ENCODE data around the gene BRD1. TPM values are rescaled to one million over a fixed set of nuclear protein-coding genes. Genes with fewer than 3 reads are reported as not detected.

BRD1 gene
- total RNA-seq, 1 donor from 2014 or later = 17.5 TPM

DNA sequence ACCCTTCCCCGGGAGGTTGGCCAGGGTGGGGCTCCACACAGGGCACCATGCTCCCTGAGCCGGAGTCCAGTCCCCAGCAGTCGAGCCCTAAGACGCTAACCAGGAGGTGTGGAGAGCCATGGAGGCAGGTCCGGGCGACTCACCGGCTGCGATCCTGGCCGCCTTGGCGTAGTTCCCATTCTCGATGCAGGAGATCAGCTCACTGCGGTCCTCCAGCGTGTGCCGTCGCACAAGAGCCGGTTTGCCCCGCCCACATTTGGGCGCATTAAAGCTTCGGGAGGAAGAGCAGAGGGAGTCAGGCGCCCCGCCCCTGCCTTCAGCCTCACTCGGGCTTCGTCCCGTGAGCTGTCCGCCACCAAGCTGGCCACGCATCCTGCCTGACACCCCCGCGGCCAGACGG lies 50.8 kb downstream of the BRD1 start:
- intact Hi-C loops (cut with DNase I) = no loop called here
- no peak for DNase-seq (ENCODE audit: missing footprints)
- no peak for ATAC-seq

DNA sequence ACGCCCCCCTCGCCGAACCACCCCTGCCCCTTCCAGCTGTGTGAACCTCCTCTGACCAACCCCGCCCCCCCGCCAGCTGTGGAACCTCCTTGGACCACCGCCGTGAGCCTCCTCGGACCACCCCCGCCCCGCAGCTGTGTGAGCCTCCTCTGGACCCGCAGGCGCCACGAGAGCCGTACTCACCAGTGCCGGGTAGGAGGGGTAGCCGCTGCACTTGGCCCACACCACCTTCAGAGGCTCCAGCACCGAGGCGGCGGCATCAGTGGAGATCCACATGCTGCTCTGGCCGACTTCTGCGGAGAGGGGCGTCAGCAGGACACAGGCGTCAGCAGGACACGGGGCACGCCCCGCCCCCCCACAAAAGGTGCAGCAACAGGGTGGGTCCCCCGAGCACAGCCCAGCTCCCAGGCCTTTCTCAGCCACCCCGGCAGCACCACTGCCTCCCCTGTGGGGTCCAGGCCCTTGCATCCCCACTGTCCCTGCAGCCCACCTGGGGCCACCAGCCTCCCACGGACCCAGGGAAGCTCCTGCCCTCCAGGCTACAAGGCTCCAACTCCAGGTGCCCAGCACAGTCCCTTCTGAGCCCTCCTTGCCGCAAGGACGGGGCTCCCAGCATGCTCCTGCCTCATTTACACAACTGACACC lies 51.7 kb downstream of the BRD1 start:
- no peak for DNase-seq (ENCODE audit: missing footprints)
- intact Hi-C loops (cut with DNase I) = no loop called here
- no peak for ATAC-seq

DNA sequence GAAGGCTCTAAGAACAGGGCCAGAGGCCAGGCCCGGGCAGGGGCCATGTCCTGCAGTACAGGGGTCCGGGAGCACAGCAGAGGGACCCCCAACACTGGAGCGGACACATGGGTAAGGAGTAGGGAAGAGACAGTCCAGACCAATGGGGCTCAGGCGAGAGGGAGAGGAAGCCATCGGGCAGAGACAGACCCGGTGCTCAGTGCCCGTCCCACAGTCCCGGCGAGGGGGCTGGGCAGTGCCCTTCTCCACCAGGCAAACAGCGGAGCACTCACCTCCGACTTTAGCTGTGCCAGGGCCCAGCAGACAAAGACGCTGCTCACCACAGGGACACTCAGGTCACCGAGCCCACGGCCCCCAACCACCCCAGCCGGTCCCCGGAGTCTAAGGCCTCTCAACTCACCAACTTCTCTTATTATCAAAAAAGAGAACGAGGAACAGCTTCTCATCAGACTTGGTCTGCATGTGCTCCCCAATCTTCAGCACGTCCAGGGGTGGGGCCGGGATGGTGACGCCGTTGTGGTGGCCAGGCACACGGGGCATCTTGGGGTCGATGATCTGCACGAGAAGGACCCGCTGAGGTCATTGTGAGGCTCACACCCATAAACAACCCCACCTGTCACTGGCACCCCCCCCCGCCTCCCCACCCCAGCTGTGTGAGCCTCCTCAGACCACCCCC lies 52.3 kb downstream of the BRD1 start:
- DNase-seq (ENCODE audit: missing footprints) = no peak
- no peak for ATAC-seq
- intact Hi-C loops (cut with DNase I) = no loop called here

DNA sequence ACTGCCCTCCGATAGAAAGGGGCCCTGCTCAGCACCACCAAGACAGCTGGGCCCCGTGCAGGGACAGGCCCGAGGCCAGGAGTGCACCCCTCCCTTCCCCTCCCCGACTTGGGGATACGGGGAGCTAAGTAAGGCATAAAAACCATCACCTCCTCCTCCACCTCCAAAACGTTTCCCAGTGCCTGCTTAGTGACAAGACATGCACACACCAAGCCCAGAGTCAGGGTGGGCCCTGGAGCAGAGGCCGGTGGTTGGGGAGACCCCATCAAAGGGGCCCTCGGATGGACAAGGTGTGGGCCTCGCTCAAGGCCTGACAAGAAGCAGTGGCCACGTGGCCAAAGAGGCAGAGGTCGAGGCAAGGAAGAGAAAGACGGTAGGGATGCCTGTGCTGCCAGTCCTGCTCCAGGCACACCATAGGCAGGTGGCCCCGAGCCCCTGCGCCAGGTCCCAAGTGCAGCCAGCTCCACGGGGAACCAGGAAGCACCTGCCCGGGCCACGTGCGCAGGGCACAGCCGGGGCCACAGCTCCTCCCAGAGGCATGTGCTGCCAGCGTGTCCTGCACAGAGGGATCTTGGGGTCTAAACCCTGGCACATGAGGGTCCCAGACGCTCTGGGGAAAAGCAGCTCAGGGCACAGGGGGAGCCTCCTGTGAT lies 53.0 kb downstream of the BRD1 start:
- intact Hi-C loops (cut with DNase I) = no loop called here
- ATAC-seq = no peak
- DNase-seq (ENCODE audit: missing footprints) = no peak

DNA sequence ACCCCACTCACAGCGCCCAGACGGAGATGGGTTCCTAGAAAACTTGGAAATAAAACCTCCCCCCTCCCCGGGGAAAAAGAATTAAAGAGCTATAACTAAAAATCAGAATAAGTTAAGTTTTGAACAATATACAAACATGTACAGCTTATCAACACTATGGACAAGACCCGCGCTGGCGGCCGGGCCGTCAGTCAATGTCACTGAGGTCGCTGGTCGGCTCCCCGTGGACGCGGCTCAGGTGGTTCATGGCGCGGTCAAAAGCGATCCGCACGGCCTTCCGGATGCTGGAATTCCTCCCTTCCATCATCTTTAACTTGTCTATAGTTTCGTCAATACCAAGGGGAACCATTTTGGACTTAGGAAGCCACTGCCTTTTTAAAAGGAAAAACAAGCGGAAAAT lies 53.6 kb downstream of the BRD1 start:
- DNase-seq (ENCODE audit: missing footprints) = no peak

DNA sequence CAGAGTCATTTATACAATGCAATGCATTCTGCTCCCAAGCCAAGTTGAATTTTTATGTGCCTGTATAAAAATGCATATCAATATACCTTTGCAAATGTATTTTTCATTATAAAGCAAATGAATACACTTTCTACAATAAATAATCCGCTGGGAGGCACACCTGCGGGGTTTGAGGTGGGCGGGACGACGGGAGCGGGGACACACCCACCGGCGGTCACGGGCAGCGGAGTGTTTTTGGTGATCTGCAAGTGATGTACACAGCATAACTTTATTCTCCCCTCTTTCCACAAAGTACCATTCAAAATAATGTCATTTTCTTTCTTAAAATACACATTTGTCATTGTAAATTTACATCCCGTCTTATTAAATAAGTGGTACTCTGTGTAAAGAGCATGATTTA lies 54.1 kb downstream of the BRD1 start:
- intact Hi-C loops (cut with DNase I) = no loop called here
- DNase-seq (ENCODE audit: missing footprints) (no peak), ATAC-seq (no peak)

More for the DNA sequence above, 53.6 kb downstream of the BRD1 start:
- no peak for ATAC-seq
- intact Hi-C loops (cut with DNase I) = no loop called here

DNA sequence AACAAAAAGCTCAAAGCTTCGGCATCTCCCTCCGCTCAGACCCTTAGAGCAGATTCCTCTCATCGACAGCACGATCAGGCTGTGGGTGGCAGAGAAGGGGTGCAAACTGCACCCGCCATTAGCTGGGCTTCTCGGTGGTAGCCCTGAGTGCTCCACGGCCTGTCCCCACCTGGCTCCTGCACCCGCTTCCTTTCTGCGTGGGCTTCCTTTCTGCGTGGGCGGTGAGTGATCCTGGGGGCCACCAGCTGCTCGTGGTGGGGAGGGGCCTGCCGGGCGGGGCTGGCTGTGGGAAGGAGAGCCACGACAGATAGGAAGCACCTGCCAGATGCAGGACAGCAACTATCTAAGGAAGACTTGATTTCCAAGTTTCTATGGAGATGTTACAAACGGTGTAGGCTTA lies 55.0 kb downstream of the BRD1 start:
- no peak for ATAC-seq
- intact Hi-C loops (cut with DNase I) = no loop called here
- no peak for DNase-seq (ENCODE audit: missing footprints)

DNA sequence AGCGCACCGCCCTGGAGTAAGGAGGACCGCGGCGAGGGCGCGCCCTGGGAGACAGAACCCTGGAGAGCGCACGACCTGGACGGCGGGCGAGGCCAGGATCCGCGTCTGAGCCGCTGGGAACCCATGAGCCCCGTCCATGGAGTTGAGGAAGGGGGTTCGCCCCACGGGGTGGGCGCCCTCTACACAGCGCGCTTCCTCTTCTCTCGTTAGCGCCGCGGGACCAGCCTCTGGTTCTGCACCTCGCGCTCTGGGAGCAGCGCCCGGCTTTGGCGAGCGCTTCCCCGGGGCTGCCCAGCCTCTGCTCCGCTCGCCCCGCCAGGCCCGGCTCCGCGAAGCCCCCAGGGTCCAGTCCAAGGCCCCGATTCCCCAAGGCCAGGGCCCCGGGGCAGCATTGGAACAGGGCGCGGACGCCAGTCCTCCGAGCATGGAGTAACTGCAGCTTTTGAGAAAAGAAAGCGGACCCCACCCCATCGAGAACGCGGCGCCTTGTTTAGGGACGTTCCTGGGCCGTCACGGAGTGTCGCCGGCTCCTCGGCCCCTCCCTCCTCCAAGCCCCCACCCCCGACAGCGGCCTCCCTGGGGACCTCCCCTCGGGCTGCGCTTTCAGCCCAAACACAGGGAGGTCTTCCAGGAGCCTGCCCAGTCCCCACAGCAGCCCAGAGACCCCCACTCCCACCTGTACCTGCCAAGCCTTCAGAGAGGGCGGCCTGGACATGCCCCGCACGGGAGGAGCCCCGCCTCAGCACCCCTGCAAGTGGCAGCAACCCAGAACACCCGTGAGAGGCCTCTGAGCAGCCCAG lies 56.2 kb downstream of the BRD1 start:
- ATAC-seq = no peak
- intact Hi-C loops (cut with DNase I) = no loop called here
- no peak for DNase-seq (ENCODE audit: missing footprints)

DNA sequence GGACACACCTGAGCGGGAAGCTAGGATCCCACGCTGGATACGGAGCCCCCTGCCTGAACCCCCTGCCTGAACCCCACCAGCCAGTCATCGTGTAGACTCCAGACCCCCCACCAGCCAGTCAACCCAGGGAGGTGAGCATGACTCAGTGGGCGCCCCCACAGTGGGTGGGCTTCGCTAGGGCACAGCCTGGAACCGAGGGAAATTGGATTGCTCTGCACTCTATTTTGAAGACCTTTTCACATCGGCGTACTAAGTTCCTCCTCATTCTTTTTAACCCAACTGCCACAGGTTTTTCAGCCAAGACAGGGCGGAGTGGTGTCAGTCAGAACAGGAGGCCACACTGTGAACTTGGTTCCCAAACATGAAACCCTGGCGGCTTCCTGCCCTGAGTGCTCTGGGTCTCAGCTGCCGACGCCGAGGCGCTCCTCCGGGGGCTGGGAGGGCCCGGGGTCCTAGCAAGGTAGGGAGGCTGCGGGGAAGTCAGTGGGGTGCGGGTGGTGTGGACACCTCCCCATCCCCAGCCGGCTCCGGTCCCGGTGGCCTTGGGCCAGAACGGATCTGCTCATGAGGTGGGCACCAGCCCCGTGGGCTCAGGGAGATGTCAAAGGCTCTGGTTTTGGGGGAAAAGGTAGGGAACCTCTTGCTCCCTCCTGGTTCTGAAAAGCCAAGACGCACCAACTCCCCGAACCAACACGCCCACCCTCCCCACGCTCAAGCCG lies 57.0 kb downstream of the BRD1 start:
- intact Hi-C loops (cut with DNase I) = no loop called here
- ATAC-seq (no peak), DNase-seq (ENCODE audit: missing footprints) (no peak)

DNA sequence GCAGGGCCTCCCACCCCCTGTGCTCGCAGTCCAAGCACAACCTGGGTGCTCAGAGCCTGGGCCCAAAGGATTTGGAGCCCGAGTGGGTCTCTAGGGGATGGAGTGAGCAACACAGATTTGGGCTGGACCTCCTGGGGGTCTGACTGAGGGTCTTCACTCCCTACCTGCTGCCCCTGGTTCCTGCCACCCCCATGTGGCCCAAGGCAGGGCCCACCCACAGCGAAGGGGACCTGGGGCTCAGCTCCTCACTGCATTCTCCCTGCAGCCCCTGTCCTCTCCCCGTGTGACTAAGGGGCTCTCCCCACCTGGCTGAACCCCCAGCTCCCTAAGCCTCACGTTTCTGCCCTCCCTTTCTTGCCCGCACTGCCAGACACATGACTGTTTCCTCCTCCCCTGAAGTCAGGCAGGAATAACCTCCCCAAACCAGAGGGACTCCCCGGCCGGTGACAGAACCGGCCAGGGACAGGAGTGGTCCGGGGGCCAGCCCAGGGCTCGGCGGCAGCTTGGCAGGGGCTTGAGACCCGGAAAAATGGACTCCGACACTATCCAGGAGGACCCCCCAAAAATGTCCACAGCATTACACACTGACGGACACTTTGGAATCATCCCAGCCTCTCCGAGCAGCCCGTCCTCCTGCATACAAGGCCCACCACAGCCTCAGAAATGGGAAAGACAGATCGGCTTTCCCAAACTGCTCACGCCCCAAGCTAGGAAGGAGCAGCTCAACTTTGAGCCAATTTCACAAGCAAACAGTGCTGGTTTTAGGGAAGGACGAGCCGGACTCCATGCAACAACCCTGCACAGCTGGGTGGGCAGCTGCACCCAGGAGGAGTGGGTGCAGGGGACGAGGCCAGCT lies 57.8 kb downstream of the BRD1 start:
- ATAC-seq (no peak), DNase-seq (ENCODE audit: missing footprints) (no peak)
- intact Hi-C loops (cut with DNase I) = loop anchor here (5.0 to 10.0 kb wide), 2 partner anchors 147 to 265 kb away; partner anchors contain the start of genes ALG12 and CRELD2

DNA sequence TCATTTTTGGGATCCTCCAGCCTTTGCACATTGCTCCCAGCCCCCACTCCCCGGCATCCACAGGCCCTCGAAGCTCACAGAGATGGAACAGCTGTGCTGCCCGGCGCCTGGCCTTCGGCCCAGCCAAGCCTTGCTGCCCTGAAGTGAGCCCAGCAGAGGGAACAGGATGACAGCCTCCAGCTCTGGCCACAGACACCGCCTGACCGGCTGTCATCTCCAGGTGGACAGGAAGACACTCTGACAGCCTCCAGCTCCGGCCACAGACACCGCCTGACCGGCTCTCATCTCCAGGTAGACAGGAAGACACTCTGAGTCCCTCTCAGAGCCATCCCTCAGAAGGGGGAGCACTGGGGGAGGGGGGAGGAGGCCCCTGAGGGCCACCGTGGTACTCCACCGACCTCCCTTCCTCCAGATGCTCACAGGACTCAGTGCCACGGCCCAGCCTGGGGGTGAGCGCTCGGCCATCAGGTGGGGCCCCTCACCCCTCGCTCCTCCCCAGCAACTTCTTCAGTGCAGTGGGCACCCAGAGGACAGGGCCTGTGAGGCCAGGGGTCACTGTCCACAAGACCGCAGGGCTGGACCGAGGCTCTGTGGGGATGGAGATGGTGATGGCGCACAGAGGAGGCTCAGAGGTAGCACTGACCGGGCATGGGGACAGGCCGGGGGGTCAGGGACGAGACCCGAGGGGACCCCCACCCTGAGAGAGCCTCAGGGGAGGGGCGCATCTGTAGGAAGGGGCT lies 58.6 kb downstream of the BRD1 start:
- intact Hi-C loops (cut with DNase I) = loop anchor here (5.0 to 10.0 kb wide), 2 partner anchors 148 to 266 kb away; partner anchors contain the start of genes ALG12 and CRELD2

DNA sequence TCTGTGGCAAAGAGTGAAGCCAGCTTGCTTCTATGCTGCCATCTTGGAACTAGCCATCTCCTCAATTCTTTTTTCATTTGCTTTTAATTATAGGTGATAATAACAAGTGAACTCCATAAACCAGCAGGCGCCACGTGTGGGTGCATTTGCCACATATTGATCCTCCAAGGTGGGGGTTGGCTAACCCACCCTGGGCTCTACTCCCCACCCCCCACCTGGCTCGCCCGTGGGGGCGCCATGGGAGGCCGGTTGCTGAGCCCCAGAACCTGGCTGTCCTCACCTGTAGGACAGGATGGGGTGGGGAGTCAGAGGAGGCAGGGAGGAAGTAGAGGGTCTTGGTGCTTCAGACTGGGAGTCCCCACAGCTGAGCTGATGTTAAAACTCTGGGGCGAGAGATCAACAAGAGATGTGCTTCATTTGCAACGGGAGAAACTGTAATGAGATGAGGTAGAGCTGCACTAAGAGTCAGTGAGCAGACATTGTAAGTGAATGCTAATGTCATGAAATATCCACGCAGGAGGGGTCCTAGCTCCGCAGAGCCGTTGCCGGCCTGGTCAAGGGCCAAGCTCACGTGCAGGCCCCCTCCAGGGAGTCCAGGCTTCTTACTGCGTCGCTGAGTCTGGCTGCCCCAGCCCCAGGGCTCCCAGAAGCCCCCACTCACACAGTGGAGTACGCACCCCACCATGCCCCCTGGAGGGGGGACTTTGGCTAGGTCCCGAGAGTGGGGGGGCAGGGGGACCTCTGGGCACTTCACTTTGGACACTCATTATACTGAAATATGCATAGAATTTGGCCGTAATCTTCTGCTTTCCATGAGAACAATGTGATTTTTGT lies 59.4 kb downstream of the BRD1 start:
- DNase-seq (ENCODE audit: missing footprints) (no peak), ATAC-seq (no peak)
- intact Hi-C loops (cut with DNase I) = loop anchor here (5.0 to 10.0 kb wide), 2 partner anchors 149 to 267 kb away; partner anchors contain the start of genes ALG12 and CRELD2

More for the DNA sequence above, 58.6 kb downstream of the BRD1 start:
- DNase-seq (ENCODE audit: missing footprints) (no peak), ATAC-seq (peak; percentile 54)

DNA sequence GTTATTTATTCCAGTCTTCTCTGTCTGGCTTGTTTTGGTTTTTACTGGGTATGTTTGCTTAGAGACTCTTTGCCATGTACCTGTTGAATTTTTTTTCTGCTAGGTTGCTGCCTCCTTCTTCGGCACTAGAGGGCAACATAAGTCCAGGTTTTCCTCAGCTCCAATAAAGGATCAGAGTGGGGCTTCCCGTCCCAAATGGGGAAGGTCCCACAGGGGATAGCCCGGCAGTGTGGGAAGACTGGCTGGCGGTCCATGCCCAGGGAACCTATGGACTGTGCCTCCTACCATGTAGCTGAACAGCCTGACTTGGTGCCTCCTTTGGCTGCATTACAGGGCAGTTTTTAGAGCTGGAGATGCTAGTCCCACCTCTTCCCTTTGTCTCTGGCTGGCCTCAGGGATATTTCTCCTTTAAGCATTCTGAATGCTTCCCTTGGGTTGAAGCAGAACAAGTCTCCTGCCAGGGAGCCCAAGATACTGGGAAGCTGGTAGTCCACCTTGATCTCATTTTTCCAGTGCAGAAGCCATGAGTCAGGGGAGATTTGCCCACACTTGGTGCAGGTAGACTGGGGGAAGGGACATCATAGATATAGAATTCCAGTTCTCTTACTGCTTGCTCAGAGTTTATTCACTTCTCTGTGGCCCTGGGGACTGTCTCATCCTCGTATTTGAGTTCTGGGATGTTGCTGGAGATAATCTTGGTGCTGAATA lies 60.2 kb downstream of the BRD1 start:
- intact Hi-C loops (cut with DNase I) = loop anchor here (5.0 to 10.0 kb wide), 2 partner anchors 150 to 267 kb away; partner anchors contain the start of genes ALG12 and CRELD2
- ATAC-seq (no peak), DNase-seq (ENCODE audit: missing footprints) (no peak)

DNA sequence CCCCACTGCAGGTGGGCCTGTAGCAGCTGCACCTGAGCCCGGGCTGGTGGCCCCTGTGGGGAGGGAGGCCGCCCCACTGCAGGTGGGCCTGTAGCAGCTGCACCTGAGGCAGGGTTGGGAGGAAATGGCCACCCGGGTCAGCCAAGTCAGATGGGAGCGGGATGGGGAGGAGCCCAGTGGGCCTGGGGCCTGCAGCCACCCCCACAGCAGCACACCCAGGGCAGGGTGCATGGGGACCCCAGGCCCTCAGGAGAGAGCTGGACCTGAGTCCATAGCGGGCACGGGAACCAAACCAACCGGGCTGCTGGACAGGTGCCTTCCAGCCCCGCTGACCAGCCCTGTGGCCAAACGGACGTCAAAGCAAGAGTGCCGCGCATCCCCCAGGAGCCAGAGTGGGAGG lies 61.7 kb downstream of the BRD1 start:
- intact Hi-C loops (cut with DNase I) = loop anchor here (5.0 to 10.0 kb wide), 2 partner anchors 151 to 269 kb away; partner anchors contain the start of genes ALG12 and CRELD2
- DNase-seq (ENCODE audit: missing footprints) (no peak), ATAC-seq (no peak)

DNA sequence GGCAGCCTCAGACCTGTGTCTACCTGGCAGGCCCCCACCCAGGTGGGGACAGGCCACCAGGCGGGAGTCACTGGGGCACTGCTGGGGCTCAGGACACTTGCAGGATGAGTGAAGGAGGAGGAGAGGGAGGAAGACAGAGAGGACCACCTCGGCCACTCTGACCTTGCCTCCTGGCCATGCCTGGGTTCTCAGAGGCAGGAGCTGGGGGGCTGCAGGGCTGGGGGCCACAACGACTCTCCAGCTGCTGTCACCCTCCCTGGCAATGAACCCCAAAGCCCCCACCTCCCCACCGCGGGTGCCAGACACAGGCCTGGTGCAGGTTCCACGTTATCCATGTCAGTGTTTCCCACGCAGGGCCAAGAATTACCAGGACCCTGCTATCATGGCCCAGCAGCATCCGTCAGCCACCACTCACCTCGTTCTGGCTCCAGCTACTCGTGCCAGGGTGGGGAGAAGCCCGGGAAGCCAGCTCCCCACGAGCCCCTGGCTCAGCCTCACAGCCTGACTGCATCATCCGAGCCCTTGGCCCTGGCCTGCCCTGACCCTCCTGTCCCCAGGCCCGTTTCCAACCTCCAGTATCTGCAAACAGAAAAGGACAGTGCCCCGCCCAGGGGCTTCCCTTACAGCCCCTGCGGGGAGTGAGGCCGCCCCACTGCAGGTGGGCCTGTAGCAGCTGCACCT lies 62.4 kb downstream of the BRD1 start:
- intact Hi-C loops (cut with DNase I) = loop anchor here (5.0 to 10.0 kb wide), 2 partner anchors 152 to 270 kb away; partner anchors contain the start of genes ALG12 and CRELD2
- no peak for DNase-seq (ENCODE audit: missing footprints)
- ATAC-seq = no peak

Measured in Right ventricle myocardium inferior (tissue), 1 donor.